ENCODE data around the gene GUCA2A. TPM values are rescaled to one million over a fixed set of nuclear protein-coding genes. Genes with fewer than 3 reads are reported as not detected.

The GUCA2A gene
- polyA plus RNA-seq, 1 experiment: not detected

DNA sequence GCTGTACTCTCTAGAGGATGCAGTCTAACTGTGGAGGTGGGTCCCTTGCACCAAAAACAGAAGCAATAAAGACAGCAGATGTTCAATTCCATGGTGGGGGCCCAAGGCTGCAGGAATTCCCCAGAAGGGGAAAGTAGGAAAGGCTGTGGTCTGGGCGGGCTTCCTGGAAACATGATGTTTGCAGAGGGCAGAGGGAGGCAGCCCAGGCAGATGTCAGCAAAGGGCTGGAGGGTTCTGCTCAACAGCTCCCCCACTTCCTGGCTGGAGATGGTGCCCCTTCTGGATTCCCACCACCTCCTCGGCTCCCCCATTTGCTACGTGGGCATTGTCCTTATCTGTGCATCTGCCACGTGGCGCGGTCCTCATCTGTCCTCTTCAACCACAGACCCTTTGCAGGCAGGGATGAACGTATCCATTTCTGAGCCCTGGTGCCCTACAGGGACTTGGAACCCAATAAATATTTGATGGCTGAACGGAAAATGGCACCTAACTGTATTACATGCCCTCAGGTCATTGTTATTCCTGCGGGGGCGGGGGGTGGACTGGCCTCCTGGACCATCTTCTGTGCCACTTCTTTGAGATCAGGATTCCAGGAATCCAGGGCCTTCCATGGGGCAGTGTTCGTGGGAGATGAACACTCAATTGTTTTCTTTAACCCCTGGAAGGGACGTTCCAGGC lies 19.7 kb downstream of the GUCA2A start:
- ChIA-PET POLR2A (no interaction called here), CTCF (interaction anchor here (0.8 kb wide), 1 partner anchor 30 kb away, joined by 3 read pairs; no protein-coding TSS in a partner anchor)

GRCh38 chr1:42143896-42144710 lies 20.4 kb downstream of the GUCA2A start:
- ChIA-PET CTCF (interaction anchor here (0.8 to 1.1 kb wide), 2 partner anchors 29 kb away, joined by 3 to 4 read pairs; no protein-coding TSS in a partner anchor), POLR2A (no interaction called here)
- peaks cover 34% of the 10 kb centered on the region for H3K27me3 ChIP-seq (ENCODE audit: control insufficient read depth, insufficient read depth, low read length)
- H3K36me3 ChIP-seq (ENCODE audit: control insufficient read depth, insufficient read depth, low read length): no peaks in the 10 kb centered on the region
- H3K4me3 ChIP-seq (ENCODE audit: low read depth, low read length): no peak overlapping the region
- TF ChIP-seq, protein P1, sequence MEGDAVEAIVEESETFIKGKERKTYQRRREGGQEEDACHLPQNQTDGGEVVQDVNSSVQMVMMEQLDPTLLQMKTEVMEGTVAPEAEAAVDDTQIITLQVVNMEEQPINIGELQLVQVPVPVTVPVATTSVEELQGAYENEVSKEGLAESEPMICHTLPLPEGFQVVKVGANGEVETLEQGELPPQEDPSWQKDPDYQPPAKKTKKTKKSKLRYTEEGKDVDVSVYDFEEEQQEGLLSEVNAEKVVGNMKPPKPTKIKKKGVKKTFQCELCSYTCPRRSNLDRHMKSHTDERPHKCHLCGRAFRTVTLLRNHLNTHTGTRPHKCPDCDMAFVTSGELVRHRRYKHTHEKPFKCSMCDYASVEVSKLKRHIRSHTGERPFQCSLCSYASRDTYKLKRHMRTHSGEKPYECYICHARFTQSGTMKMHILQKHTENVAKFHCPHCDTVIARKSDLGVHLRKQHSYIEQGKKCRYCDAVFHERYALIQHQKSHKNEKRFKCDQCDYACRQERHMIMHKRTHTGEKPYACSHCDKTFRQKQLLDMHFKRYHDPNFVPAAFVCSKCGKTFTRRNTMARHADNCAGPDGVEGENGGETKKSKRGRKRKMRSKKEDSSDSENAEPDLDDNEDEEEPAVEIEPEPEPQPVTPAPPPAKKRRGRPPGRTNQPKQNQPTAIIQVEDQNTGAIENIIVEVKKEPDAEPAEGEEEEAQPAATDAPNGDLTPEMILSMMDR (IDR thresholded peaks at IDR 0.05; ENCODE audit: insufficient read depth, low read depth, low read length): no peak
- DNase-seq (ENCODE audit: low read depth): no peak

More for the DNA sequence above, 19.7 kb downstream of the GUCA2A start:
- TF ChIP-seq, protein P1 (IDR thresholded peaks at IDR 0.05; ENCODE audit: insufficient read depth, low read depth, low read length): no peak
- no peak for DNase-seq (ENCODE audit: low read depth)
- peaks cover 34% of the 10 kb centered on the region for H3K27me3 ChIP-seq (ENCODE audit: control insufficient read depth, insufficient read depth, low read length)
- no peak overlapping the region for H3K4me3 ChIP-seq (ENCODE audit: low read depth, low read length)
- no peaks in the 10 kb centered on the region for H3K36me3 ChIP-seq (ENCODE audit: control insufficient read depth, insufficient read depth, low read length)

DNA sequence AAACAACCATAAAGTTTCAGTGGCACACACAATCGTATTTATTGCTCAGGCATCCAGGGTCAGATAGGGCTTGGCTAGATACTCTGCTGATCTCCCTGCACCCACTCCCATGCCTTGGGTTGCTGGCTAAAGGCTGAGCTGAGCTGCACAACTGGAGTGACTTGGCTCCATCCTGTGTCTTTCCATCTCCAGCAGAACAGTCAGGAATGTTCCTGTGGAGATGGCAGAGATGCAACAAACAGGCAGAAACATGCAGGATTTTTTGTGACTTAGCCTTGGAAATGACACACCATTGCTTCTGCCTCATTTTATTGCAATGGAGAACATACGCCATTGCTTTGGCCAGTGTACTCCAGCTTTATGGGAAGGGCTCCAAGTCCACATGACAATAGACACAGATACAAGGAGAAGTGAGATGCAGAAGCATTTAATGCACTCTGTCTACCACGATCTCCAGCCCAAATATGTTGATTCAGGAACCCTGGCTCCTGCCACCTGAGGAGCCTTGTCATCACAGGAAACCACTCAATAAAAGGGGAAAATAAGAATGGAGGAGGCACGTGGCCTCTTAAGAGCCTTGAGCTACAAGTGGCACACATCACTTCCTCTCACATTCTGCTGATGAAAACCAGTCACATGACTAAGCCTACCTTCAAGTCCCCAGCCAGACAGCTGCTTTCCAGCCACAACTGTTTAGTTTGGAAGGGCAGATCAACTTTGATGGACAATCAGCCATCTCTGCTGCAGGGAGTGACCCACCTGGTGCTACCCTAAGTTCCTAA lies 21.5 kb downstream of the GUCA2A start:
- TF ChIP-seq, protein P1 (IDR thresholded peaks at IDR 0.05; ENCODE audit: insufficient read depth, low read depth, low read length): no peak
- POLR2A ChIA-PET: no interaction called here
- Histone ChIP-seq H3K4me3 (ENCODE audit: low read depth, low read length) (no peak overlapping the region), H3K27me3 (ENCODE audit: control insufficient read depth, insufficient read depth, low read length) (peaks cover 32% of the 10 kb centered on the region), H3K36me3 (ENCODE audit: control insufficient read depth, insufficient read depth, low read length) (no peaks in the 10 kb centered on the region)
- CTCF ChIA-PET: interaction anchor here (1.1 kb wide), 1 partner anchor 30 kb away, joined by 4 read pairs; no protein-coding TSS in a partner anchor
- DNase-seq (ENCODE audit: low read depth): no peak

GRCh38 chr1:42141978-42142377 lies 22.6 kb downstream of the GUCA2A start:
- no peak for DNase-seq (ENCODE audit: low read depth)
- no peak overlapping the region for H3K4me3 ChIP-seq (ENCODE audit: low read depth, low read length)
- CTCF ChIA-PET: no interaction called here
- TF ChIP-seq, protein P1 (IDR thresholded peaks at IDR 0.05; ENCODE audit: insufficient read depth, low read depth, low read length): no peak
- POLR2A ChIA-PET: no interaction called here
- H3K36me3 ChIP-seq (ENCODE audit: control insufficient read depth, insufficient read depth, low read length): no peaks in the 10 kb centered on the region
- peaks cover 29% of the 10 kb centered on the region for H3K27me3 ChIP-seq (ENCODE audit: control insufficient read depth, insufficient read depth, low read length)

DNA sequence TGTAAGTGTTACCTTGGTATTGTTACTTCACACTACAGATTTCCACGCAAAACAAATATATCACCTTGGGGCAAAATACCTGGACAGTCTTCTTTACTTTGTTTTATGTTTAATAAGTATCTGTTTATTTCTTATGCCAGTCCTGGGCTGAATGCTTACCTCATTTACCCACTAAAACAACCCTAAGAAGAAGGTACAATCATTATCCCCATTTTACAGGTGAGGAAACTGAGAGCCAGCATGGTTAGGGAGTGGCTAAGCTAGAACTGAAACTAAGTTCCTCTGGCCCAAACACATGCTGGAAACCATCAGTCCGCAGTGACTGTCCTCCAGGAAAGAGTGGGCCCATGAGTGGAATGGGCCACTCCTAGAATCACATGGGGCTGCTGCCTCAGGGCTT lies 24.4 kb downstream of the GUCA2A start:
- peaks cover 21% of the 10 kb centered on the region for H3K27me3 ChIP-seq (ENCODE audit: control insufficient read depth, insufficient read depth, low read length)
- CTCF ChIA-PET: no interaction called here
- H3K4me3 ChIP-seq (ENCODE audit: low read depth, low read length): no peak overlapping the region
- TF ChIP-seq, protein P1 (IDR thresholded peaks at IDR 0.05; ENCODE audit: insufficient read depth, low read depth, low read length): no peak
- no peaks in the 10 kb centered on the region for H3K36me3 ChIP-seq (ENCODE audit: control insufficient read depth, insufficient read depth, low read length)
- DNase-seq (ENCODE audit: low read depth): no peak
- POLR2A ChIA-PET: no interaction called here
